ENCODE results near the gene GHDC. TPM values are rescaled to one million over a fixed set of nuclear protein-coding genes. Genes with fewer than 3 reads are reported as not detected.

Gene GHDC
- total RNA-seq, 2 experiments from 2014 or later: 6.8 to 8.3 TPM

DNA sequence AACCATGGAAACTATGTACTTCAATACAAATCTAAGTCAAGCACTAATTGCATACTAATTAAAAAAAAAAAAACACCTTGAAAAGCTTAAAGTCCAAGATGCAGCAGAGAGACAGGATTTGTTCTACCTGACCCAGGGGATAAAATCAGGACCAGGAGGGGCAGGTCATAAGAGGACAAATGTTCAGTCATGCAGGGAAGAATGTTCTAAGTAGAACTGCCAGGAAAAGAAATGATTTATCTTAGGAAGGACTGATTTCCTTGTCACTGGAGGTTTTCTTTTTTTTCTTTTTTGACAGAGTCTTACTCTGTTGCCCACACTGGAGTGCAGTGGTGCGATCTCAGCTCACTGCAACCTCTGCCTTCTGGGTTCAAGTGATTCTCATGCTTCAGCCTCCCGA is 9.1 kb upstream of the GHDC start:
- H3K4me3 Mint-ChIP-seq: no peak overlapping the region
- ATAC-seq (ENCODE audit: poor library complexity): no peak
- Histone ChIP-seq H3K36me3 (ENCODE audit: insufficient read depth, low read length) (peaks cover 67% of the 10 kb centered on the region), H3K4me3 (ENCODE audit: low read length) (no peak overlapping the region), H3K9me3 (ENCODE audit: control insufficient read depth in 1 of 2, insufficient read depth in 1 of 2, low read length in 2 of 2) (no peaks in the 10 kb centered on the region), H3K27me3 (ENCODE audit: control insufficient read depth in 1 of 2, insufficient read depth in 2 of 2, low read length in 2 of 2) (no peaks in the 10 kb centered on the region), H3K27ac (ENCODE audit: low read depth in 1 of 2, low read length in 2 of 2) (no peak overlapping the region), H3K4me1 (ENCODE audit: insufficient read depth, low read length) (no peaks in the 10 kb centered on the region)
- no peaks in the 10 kb centered on the region for H3K27me3 Mint-ChIP-seq
- H3K27ac Mint-ChIP-seq: peak overlapping the region; percentile 20
- peaks cover 80% of the 10 kb centered on the region for H3K36me3 Mint-ChIP-seq (ENCODE audit: low read depth)
- ChIA-PET POLR2A (no interaction called here), CTCF (no interaction called here)
- H3K9me3 Mint-ChIP-seq: no peaks in the 10 kb centered on the region
- DNase-seq: no peak
- intact Hi-C loops (cut with DNase I, micrococcal nuclease): no loop called here
- H3K4me1 Mint-ChIP-seq (ENCODE audit: low read depth): no peaks in the 10 kb centered on the region
- TF ChIP-seq CTCF (IDR thresholded peaks at IDR 0.05): no peak

- CTCF ChIA-PET: no interaction called here
- TF ChIP-seq CTCF (IDR thresholded peaks at IDR 0.05): no peak
- peaks cover 77% of the 10 kb centered on the region for H3K36me3 Mint-ChIP-seq (ENCODE audit: low read depth)
- POLR2A ChIA-PET: no interaction called here
- DNase-seq: no peak
- no peaks in the 10 kb centered on the region for H3K4me1 Mint-ChIP-seq (ENCODE audit: low read depth)
- no peaks in the 10 kb centered on the region for H3K27me3 Mint-ChIP-seq
- no peak overlapping the region for H3K4me3 Mint-ChIP-seq
- Histone ChIP-seq H3K4me3 (ENCODE audit: low read length) (no peak overlapping the region), H3K9me3 (ENCODE audit: control insufficient read depth in 1 of 2, insufficient read depth in 1 of 2, low read length in 2 of 2) (no peaks in the 10 kb centered on the region), H3K27ac (ENCODE audit: low read depth in 1 of 2, low read length in 2 of 2) (no peak overlapping the region), H3K36me3 (ENCODE audit: insufficient read depth, low read length) (peaks cover 67% of the 10 kb centered on the region), H3K4me1 (ENCODE audit: insufficient read depth, low read length) (no peaks in the 10 kb centered on the region), H3K27me3 (ENCODE audit: control insufficient read depth in 1 of 2, insufficient read depth in 2 of 2, low read length in 2 of 2) (no peaks in the 10 kb centered on the region)
- no peak overlapping the region for H3K27ac Mint-ChIP-seq
- no peak for ATAC-seq (ENCODE audit: poor library complexity)
- intact Hi-C loops (cut with DNase I, micrococcal nuclease): no loop called here
- no peaks in the 10 kb centered on the region for H3K9me3 Mint-ChIP-seq
These were observed 8.4 kb upstream of the GHDC start for GRCh38 chr17:42202696-42203095.

- Mint-ChIP-seq H3K9me3 (no peaks in the 10 kb centered on the region), H3K4me3 (no peak overlapping the region), H3K27ac (peak overlapping the region; percentile 30), H3K27me3 (no peaks in the 10 kb centered on the region), H3K36me3 (ENCODE audit: low read depth) (peaks cover 72% of the 10 kb centered on the region), H3K4me1 (ENCODE audit: low read depth) (no peaks in the 10 kb centered on the region)
- CTCF ChIA-PET: no interaction called here
- H3K4me1 ChIP-seq (ENCODE audit: insufficient read depth, low read length): no peaks in the 10 kb centered on the region
- no peak for DNase-seq
- no peak overlapping the region for H3K27ac ChIP-seq (ENCODE audit: low read depth in 1 of 2, low read length in 2 of 2)
- TF ChIP-seq CTCF (IDR thresholded peaks at IDR 0.05): no peak
- POLR2A ChIA-PET: no interaction called here
- H3K4me3 ChIP-seq (ENCODE audit: low read length): no peak overlapping the region
- no peaks in the 10 kb centered on the region for H3K27me3 ChIP-seq (ENCODE audit: control insufficient read depth in 1 of 2, insufficient read depth in 2 of 2, low read length in 2 of 2)
- intact Hi-C loops (cut with DNase I, micrococcal nuclease): no loop called here
- peaks cover 62% of the 10 kb centered on the region for H3K36me3 ChIP-seq (ENCODE audit: insufficient read depth, low read length)
- ATAC-seq (ENCODE audit: poor library complexity): no peak
- no peaks in the 10 kb centered on the region for H3K9me3 ChIP-seq (ENCODE audit: control insufficient read depth in 1 of 2, insufficient read depth in 1 of 2, low read length in 2 of 2)
These were observed 7.9 kb upstream of the GHDC start for GRCh38 chr17:42202159-42202558.

Data from CD4-positive, alpha-beta T cell (primary cell).